Hepatocyte (in vitro differentiated cells): Measurements from ENCODE around the gene LDLRAD4. TPM values are rescaled to one million over a fixed set of nuclear protein-coding genes. Genes with fewer than 3 reads are reported as not detected.

ENCODE experiments used
- DNase-seq: peaks from one replicate; pipeline ENCODE4 v3.0.0-alpha.2; 2016; ENCODE audit warnings: low spot score
- H2AFZ ChIP-seq: fragments of 200-600 bp; sonication (generic); 2 replicates; pipeline ENCODE4 v1.6.0; 2016; ENCODE audit warnings: antibody characterized with exemption, mild to moderate bottlenecking
- H3K27ac ChIP-seq: fragments of 200-600 bp; sonication (generic); 2 replicates; pipeline ENCODE4 v1.5.1; 2016; ENCODE audit warnings: mild to moderate bottlenecking
- H3K27me3 ChIP-seq: fragments of 200-600 bp; sonication (generic); 2 replicates; pipeline ENCODE4 v1.6.1; 2016
- H3K36me3 ChIP-seq: fragments of 200-600 bp; sonication (generic); replicated peaks from 2 replicates; pipeline ENCODE4 v1.5.1; 2016; ENCODE audit warnings: low read depth; ENCODE audit not compliant: insufficient read depth
- H3K4me1 ChIP-seq: fragments of 200-600 bp; sonication (generic); 2 replicates; pipeline ENCODE4 v1.5.1; 2016; ENCODE audit warnings: mild to moderate bottlenecking, moderate library complexity; ENCODE audit not compliant: insufficient read depth
- H3K4me2 ChIP-seq: fragments of 200-600 bp; sonication (generic); 2 replicates; pipeline ENCODE4 v1.6.0; 2016
- H3K4me3 ChIP-seq: fragments of 200-600 bp; sonication (generic); 2 replicates; pipeline ENCODE4 v1.5.1; 2016; ENCODE audit warnings: mild to moderate bottlenecking
- H3K79me2 ChIP-seq: fragments of 200-600 bp; sonication (generic); 2 replicates; pipeline ENCODE4 v1.6.0; 2017; ENCODE audit warnings: mild to moderate bottlenecking
- H3K9me2 ChIP-seq: fragments of 200-600 bp; sonication (generic); replicated peaks from 2 replicates; pipeline ENCODE4 v1.6.0; 2017; ENCODE audit warnings: mild to moderate bottlenecking; ENCODE audit not compliant: insufficient read depth
- H3K9me3 ChIP-seq: fragments of 200-600 bp; sonication (generic); 2 replicates; pipeline ENCODE4 v1.5.1; 2016; ENCODE audit warnings: low read depth, mild to moderate bottlenecking
- H4K20me1 ChIP-seq: fragments of 200-600 bp; sonication (generic); 2 replicates; pipeline ENCODE4 v1.6.0; 2016; ENCODE audit warnings: mild to moderate bottlenecking; ENCODE audit not compliant: insufficient read depth, poor library complexity, severe bottlenecking
- CTCF ChIP-seq: fragments of 200-600 bp; sonication (generic); IDR thresholded peaks from 2 replicates; pipeline ENCODE4 v1.5.1; 2016; ENCODE audit warnings: antibody characterized with exemption, mild to moderate bottlenecking; ENCODE audit not compliant: poor library complexity
- EZH2 ChIP-seq: fragments of 200-600 bp; sonication (generic); IDR thresholded peaks from 2 replicates; pipeline ENCODE4 v1.6.1; 2016; ENCODE audit warnings: antibody characterized with exemption, mild to moderate bottlenecking, borderline replicate concordance
- EZH2phosphoT487 ChIP-seq: fragments of 200-600 bp; sonication (generic); IDR thresholded peaks from one replicate; pipeline ENCODE4 v1.6.1; 2018; ENCODE audit warnings: antibody characterized with exemption, mild to moderate bottlenecking, low read depth, moderate library complexity; ENCODE audit not compliant: unreplicated experiment, severe bottlenecking
- WGBS: methylation state at CpG from one replicate; pipeline ENCODE4 v1.1.6; 2016; ENCODE audit warnings: low lambda C conversion rate; ENCODE audit errors: missing lambda C conversion rate; 5-methylcytosine and 5-hydroxymethylcytosine counted together
- polyA plus RNA-seq: library from polyadenylated mRNA; unstranded; fragments of >200 nt; fragmentation: Nextera tagmentation; extraction: Ambion mirVana; gene quantifications from 2 replicates; pipeline ENCODE4 v1.2.1, GENCODE V29; 2016
- total RNA-seq: library from RNA; depleted of rRNA; stranded (reverse); fragments of >200 nt; gene quantifications from 2 replicates; pipeline ENCODE4 v1.2.3, GENCODE V29; 2014

LDLRAD4 gene
- total and polyA plus RNA-seq, 2 experiments from 2014 or later = 15.1 to 29.0 TPM

GRCh38 chr18:13216092-13216582 is 2.4 kb upstream of the LDLRAD4 start:
- H4K20me1 ChIP-seq = no peaks in the 10 kb centered on the region
- no peaks in the 10 kb centered on the region for H3K36me3 ChIP-seq
- H3K27me3 ChIP-seq = peaks cover 13% of the 10 kb centered on the region
- peaks cover 4% of the 10 kb centered on the region for H3K79me2 ChIP-seq
- H3K9me2 ChIP-seq = no peaks in the 10 kb centered on the region
- H3K4me1 ChIP-seq = peaks cover 13% of the 10 kb centered on the region
- peak overlapping the region; percentile 96 for H3K4me2 ChIP-seq
- H3K4me3 ChIP-seq = no peak overlapping the region
- H3K27ac ChIP-seq = no peak overlapping the region
- no peaks in the 10 kb centered on the region for H3K9me3 ChIP-seq
- WGBS = 27% methylated on average over 8 of the region's 8 CpGs
- TF ChIP-seq CTCF (peak; percentile 69), EZH2phosphoT487 (no peak), EZH2 (no peak)
- peak; percentile 84 for DNase-seq
- no peak overlapping the region for H2AFZ ChIP-seq

- peak overlapping the region; percentile 31 for H2AFZ ChIP-seq
- H3K27ac ChIP-seq = peak overlapping the region; percentile 55
- DNase-seq = peak; percentile 77
Observed at GRCh38 chr18:13216711-13217465, 1.7 kb upstream of the LDLRAD4 start.

GRCh38 chr18:13217466-13217961 is 1.0 kb upstream of the LDLRAD4 start:
- Histone ChIP-seq H3K79me2 (peaks cover 4% of the 10 kb centered on the region), H3K9me2 (no peaks in the 10 kb centered on the region), H3K4me3 (peak overlapping the region; percentile 77), H3K36me3 (no peaks in the 10 kb centered on the region), H3K27me3 (peaks cover 13% of the 10 kb centered on the region), H3K27ac (peak overlapping the region; percentile 55), H3K9me3 (no peaks in the 10 kb centered on the region), H3K4me2 (peak overlapping the region; percentile 96), H3K4me1 (peaks cover 18% of the 10 kb centered on the region), H2AFZ (peak overlapping the region; percentile 64), H4K20me1 (no peaks in the 10 kb centered on the region)
- 0% methylated on average over 16 of the region's 64 CpGs for WGBS
- DNase-seq = peak; percentile 71
- TF ChIP-seq EZH2phosphoT487 (no peak), EZH2 (no peak), CTCF (no peak)

More at GRCh38 chr18:13216711-13217465, 1.7 kb upstream of the LDLRAD4 start:
- peak overlapping the region; percentile 77 for H3K4me3 ChIP-seq
- H3K4me1 ChIP-seq = peaks cover 18% of the 10 kb centered on the region
- peaks cover 13% of the 10 kb centered on the region for H3K27me3 ChIP-seq
- TF ChIP-seq EZH2 (no peak), CTCF (peak; percentile 28), EZH2phosphoT487 (no peak)
- H3K36me3 ChIP-seq = no peaks in the 10 kb centered on the region
- no peaks in the 10 kb centered on the region for H3K9me2 ChIP-seq
- no peaks in the 10 kb centered on the region for H3K9me3 ChIP-seq
- H3K79me2 ChIP-seq = peaks cover 4% of the 10 kb centered on the region
- H3K4me2 ChIP-seq = peak overlapping the region; percentile 96
- WGBS = 10% methylated on average over 23 of the region's 59 CpGs
- no peaks in the 10 kb centered on the region for H4K20me1 ChIP-seq
